K562 (cell line): ENCODE measurements around the gene AIRE. TPM values are rescaled to one million over a fixed set of nuclear protein-coding genes. Genes with fewer than 3 reads are reported as not detected.

Experiments
- ATF1 ChIP-seq, 2 experiments: fragments of 450-650 bp in 1 of 2; IDR thresholded peaks; 2 replicates each; pipeline ENCODE4 v1.6.1; 2016; ENCODE audit warnings: missing compliant biosample characterization in 1 of 2, missing genetic modification characterization in 1 of 2
- BACH1 ChIP-seq: fragments of 200-800 bp; sonication (Bioruptor generic); IDR thresholded peaks from 2 replicates; pipeline ENCODE4 v1.6.1; 2016; ENCODE audit warnings: missing genetic modification characterization, missing compliant biosample characterization
- MBD2 ChIP-seq: sonication (generic); IDR thresholded peaks from 2 replicates; pipeline ENCODE4 v1.6.1; 2016; ENCODE audit warnings: low read depth, borderline replicate concordance
- MEF2D ChIP-seq: conservative IDR thresholded peaks from 2 replicates; pipeline ENCODE4 v1.6.1; 2016; ENCODE audit warnings: low read depth, missing genetic modification characterization, missing compliant biosample characterization
- MTA3 ChIP-seq: fragments of 450-650 bp; formaldehyde crosslinking; IDR thresholded peaks from 2 replicates; pipeline ENCODE4 v1.6.1; 2017; ENCODE audit warnings: mild to moderate bottlenecking, borderline replicate concordance
- NCOA6 ChIP-seq: fragments of 450-650 bp; IDR thresholded peaks from 2 replicates; pipeline ENCODE4 v1.6.1; 2017; ENCODE audit warnings: mild to moderate bottlenecking
- RBM39 ChIP-seq: fragments of 200-400 bp; formaldehyde crosslinking; optimal IDR thresholded peaks from 2 replicates; pipeline ENCODE3; 2018; ENCODE audit warnings: low read depth, low read length
- ZNF695 ChIP-seq: fragments of 450-650 bp; formaldehyde crosslinking; IDR thresholded peaks from 2 replicates; pipeline ENCODE4 v1.4.0; 2020; ENCODE audit warnings: mild to moderate bottlenecking, moderate library complexity
- ZNF76 ChIP-seq: fragments of 250-450 bp; sonication (Bioruptor Pico); IDR thresholded peaks from 2 replicates; pipeline ENCODE4 v1.4.0; 2020; ENCODE audit warnings: mild to moderate bottlenecking, moderate library complexity, borderline replicate concordance
- polyA plus RNA-seq, 8 experiments: library from polyadenylated mRNA; depleted of rRNA in 4 of 8; stranded (reverse) in 5 of 8; unstranded in 3 of 8; fragments of >200 nt; fragmentation: Nextera tagmentation in 2 of 8; fragmentation: Illumina TruSeq in 1 of 8; extraction: Ambion mirVana in 2 of 8; extraction: Trizol in 1 of 8; gene quantifications; 2 replicates each; pipeline versions ENCODE4 v1.2.1 to v1.2.3, GENCODE V29; 2011 to 2014; ENCODE audit warnings: inconsistent platforms in 1 of 8, missing spikeins in 1 of 8
- total RNA-seq, 7 experiments: library from RNA; depleted of rRNA in 6 of 7; stranded (reverse); fragments of >200 nt in 6 of 7; fragmentation: Illumina TruSeq in 2 of 7; extraction: Trizol in 2 of 7; gene quantifications; 2 replicates each; pipeline versions ENCODE4 v1.2.1 to v1.2.3, GENCODE V29; 2011 to 2021; ENCODE audit warnings: low replicate concordance in 1 of 7
- TF ChIP-seq, protein P1 (sequence below), 3 experiments: fragments of 200-800 bp in 1 of 3; fragments of 250-450 bp in 1 of 3; fragments of 450-650 bp in 1 of 3; sonication (Bioruptor Pico) in 1 of 3; sonication (Bioruptor generic) in 1 of 3; formaldehyde crosslinking in 1 of 3; IDR thresholded peaks; 2 replicates each; pipeline versions ENCODE4 v1.6.1 to v1.8.0; 2016 to 2022; ENCODE audit warnings: mild to moderate bottlenecking in 2 of 3, missing genetic modification characterization in 2 of 3, missing compliant biosample characterization in 1 of 3, moderate library complexity in 1 of 3
- TF ChIP-seq, protein P2 (sequence below): fragments of 250-450 bp; sonication (Bioruptor Pico); IDR thresholded peaks from 2 replicates; pipeline ENCODE4 v1.5.0; 2020; ENCODE audit warnings: mild to moderate bottlenecking, borderline replicate concordance
- TF ChIP-seq, protein P3 (sequence below): fragments of 200-800 bp; sonication (Bioruptor generic); IDR thresholded peaks from 2 replicates; pipeline ENCODE4 v1.6.1; 2017; ENCODE audit warnings: missing genetic modification characterization, missing compliant biosample characterization
- TF ChIP-seq, protein P4 (sequence below): fragments of 450-650 bp; conservative IDR thresholded peaks from 2 replicates; pipeline ENCODE4 v1.6.1; 2016; ENCODE audit warnings: missing genetic modification characterization, low read depth, mild to moderate bottlenecking, missing compliant biosample characterization, moderate library complexity
- TF ChIP-seq, protein P5 (sequence below): fragments of 450-650 bp; IDR thresholded peaks from 2 replicates; pipeline ENCODE4 v1.6.1; 2018; ENCODE audit not compliant: partially characterized antibody

The AIRE gene
- total and polyA plus RNA-seq, 9 of the 15 experiments (the other 6 are each of a cell fraction or from before 2014, with no cell fraction given), result 0.01 TPM; not detected in 8

DNA sequence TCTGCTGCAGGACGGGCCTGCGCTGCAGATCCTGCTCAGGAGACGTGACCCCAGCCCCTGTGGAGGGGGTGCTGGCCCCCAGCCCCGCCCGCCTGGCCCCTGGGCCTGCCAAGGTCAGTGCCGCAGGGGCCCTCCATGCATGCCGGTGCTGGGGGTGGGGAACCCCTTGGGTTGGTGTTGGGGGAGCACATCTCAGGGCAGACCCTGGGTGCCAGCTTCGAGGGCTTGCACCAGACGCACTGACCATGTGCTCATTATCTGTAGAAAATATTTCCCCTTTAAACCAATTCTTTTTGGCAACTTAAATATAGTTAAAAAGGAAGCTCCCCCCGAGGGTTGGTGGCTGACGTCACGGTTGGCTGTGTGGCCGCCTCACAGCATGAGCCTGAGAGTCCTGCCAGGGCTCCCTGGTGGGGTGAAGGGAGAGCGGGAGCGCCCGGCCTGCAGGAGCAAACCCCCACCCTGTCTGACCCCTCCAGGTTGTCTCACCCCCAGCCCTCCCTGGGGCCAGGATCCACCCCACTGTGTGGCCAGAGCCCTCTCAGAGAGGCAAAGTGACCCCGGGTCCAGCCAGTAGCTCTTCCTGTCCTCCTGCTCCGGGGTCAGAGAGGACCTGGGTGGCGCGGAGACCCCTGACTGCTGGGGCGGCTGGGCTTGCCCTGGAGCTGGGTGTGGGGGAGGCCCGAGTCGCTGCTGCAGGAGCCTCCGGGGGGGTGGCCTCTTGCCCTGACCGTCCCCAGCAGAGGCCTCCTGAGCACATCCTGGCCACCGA lies 8.9 kb downstream of the AIRE start (continued):
- TF ChIP-seq, protein P1, sequence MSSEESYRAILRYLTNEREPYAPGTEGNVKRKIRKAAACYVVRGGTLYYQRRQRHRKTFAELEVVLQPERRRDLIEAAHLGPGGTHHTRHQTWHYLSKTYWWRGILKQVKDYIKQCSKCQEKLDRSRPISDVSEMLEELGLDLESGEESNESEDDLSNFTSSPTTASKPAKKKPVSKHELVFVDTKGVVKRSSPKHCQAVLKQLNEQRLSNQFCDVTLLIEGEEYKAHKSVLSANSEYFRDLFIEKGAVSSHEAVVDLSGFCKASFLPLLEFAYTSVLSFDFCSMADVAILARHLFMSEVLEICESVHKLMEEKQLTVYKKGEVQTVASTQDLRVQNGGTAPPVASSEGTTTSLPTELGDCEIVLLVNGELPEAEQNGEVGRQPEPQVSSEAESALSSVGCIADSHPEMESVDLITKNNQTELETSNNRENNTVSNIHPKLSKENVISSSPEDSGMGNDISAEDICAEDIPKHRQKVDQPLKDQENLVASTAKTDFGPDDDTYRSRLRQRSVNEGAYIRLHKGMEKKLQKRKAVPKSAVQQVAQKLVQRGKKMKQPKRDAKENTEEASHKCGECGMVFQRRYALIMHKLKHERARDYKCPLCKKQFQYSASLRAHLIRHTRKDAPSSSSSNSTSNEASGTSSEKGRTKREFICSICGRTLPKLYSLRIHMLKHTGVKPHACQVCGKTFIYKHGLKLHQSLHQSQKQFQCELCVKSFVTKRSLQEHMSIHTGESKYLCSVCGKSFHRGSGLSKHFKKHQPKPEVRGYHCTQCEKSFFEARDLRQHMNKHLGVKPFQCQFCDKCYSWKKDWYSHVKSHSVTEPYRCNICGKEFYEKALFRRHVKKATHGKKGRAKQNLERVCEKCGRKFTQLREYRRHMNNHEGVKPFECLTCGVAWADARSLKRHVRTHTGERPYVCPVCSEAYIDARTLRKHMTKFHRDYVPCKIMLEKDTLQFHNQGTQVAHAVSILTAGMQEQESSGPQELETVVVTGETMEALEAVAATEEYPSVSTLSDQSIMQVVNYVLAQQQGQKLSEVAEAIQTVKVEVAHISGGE (CRISPR knock-in tag; IDR thresholded peaks at IDR 0.05), result no peak
- TF ChIP-seq ZNF695 (CRISPR knock-in tag) (no peak), ZNF76 (no peak), RBM39 (no peak), MEF2D (tag) (no peak), MBD2 (no peak), MTA3 (no peak), BACH1 (tag) (no peak), ATF1 (CRISPR knock-in tag; IDR thresholded peaks at IDR 0.05) (no peak), ATF1 (tag; IDR thresholded peaks at IDR 0.05) (peak; percentile 55; the same call in 1 of the 2 replicates), NCOA6 (no peak)
- TF ChIP-seq, protein P2, sequence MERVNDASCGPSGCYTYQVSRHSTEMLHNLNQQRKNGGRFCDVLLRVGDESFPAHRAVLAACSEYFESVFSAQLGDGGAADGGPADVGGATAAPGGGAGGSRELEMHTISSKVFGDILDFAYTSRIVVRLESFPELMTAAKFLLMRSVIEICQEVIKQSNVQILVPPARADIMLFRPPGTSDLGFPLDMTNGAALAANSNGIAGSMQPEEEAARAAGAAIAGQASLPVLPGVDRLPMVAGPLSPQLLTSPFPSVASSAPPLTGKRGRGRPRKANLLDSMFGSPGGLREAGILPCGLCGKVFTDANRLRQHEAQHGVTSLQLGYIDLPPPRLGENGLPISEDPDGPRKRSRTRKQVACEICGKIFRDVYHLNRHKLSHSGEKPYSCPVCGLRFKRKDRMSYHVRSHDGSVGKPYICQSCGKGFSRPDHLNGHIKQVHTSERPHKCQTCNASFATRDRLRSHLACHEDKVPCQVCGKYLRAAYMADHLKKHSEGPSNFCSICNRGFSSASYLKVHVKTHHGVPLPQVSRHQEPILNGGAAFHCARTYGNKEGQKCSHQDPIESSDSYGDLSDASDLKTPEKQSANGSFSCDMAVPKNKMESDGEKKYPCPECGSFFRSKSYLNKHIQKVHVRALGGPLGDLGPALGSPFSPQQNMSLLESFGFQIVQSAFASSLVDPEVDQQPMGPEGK (CRISPR knock-in tag), result no peak
- TF ChIP-seq, protein P3, sequence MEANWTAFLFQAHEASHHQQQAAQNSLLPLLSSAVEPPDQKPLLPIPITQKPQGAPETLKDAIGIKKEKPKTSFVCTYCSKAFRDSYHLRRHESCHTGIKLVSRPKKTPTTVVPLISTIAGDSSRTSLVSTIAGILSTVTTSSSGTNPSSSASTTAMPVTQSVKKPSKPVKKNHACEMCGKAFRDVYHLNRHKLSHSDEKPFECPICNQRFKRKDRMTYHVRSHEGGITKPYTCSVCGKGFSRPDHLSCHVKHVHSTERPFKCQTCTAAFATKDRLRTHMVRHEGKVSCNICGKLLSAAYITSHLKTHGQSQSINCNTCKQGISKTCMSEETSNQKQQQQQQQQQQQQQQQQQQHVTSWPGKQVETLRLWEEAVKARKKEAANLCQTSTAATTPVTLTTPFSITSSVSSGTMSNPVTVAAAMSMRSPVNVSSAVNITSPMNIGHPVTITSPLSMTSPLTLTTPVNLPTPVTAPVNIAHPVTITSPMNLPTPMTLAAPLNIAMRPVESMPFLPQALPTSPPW (CRISPR knock-in tag), result peak; percentile 42; the same call in 1 of the 2 replicates
- TF ChIP-seq, protein P4, sequence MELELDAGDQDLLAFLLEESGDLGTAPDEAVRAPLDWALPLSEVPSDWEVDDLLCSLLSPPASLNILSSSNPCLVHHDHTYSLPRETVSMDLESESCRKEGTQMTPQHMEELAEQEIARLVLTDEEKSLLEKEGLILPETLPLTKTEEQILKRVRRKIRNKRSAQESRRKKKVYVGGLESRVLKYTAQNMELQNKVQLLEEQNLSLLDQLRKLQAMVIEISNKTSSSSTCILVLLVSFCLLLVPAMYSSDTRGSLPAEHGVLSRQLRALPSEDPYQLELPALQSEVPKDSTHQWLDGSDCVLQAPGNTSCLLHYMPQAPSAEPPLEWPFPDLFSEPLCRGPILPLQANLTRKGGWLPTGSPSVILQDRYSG (tag), result no peak
- TF ChIP-seq, protein P5, sequence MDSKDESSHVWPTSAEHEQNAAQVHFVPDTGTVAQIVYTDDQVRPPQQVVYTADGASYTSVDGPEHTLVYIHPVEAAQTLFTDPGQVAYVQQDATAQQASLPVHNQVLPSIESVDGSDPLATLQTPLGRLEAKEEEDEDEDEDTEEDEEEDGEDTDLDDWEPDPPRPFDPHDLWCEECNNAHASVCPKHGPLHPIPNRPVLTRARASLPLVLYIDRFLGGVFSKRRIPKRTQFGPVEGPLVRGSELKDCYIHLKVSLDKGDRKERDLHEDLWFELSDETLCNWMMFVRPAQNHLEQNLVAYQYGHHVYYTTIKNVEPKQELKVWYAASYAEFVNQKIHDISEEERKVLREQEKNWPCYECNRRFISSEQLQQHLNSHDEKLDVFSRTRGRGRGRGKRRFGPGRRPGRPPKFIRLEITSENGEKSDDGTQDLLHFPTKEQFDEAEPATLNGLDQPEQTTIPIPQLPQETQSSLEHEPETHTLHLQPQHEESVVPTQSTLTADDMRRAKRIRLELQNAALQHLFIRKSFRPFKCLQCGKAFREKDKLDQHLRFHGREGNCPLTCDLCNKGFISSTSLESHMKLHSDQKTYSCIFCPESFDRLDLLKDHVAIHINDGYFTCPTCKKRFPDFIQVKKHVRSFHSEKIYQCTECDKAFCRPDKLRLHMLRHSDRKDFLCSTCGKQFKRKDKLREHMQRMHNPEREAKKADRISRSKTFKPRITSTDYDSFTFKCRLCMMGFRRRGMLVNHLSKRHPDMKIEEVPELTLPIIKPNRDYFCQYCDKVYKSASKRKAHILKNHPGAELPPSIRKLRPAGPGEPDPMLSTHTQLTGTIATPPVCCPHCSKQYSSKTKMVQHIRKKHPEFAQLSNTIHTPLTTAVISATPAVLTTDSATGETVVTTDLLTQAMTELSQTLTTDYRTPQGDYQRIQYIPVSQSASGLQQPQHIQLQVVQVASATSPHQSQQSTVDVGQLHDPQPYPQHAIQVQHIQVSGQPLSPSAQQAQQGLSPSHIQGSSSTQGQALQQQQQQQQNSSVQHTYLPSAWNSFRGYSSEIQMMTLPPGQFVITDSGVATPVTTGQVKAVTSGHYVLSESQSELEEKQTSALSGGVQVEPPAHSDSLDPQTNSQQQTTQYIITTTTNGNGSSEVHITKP, result peak; percentile 16
